H1 (cell line): Measurements from ENCODE around the gene ARID2. TPM values are rescaled to one million over a fixed set of nuclear protein-coding genes. Genes with fewer than 3 reads are reported as not detected.

Experiments used
- CTCF ChIA-PET: fragments of 300-600 bp; sonication (Branson Sonifier 250); formaldehyde crosslinking; loops from one replicate; lab custom pipeline; 2021; ENCODE audit not compliant: partially characterized antibody; lab: Charles Lee
- POLR2A ChIA-PET: fragments of 300-600 bp; sonication (Branson Sonifier 250); formaldehyde crosslinking; loops from one replicate; lab custom pipeline; 2021; ENCODE audit warnings: inconsistent platforms; ENCODE audit not compliant: partially characterized antibody; lab: Charles Lee
- DNase-seq, 2 experiments: peaks; one replicate each; pipeline versions ENCODE4 v3.0.0 to v3.0.0-alpha.2; 2010 to 2022; ENCODE audit warnings: low spot score in 2 of 2, low read depth in 1 of 2, mixed read lengths in 1 of 2
- FAIRE-seq: peaks from 2 replicates; lab custom pipeline; 2011; peaks lifted over from hg19 to GRCh38; lab: Jason Lieb, UNC
- H2AFZ ChIP-seq: 2 replicates; pipeline ENCODE4 v1.8.1; 2012; ENCODE audit warnings: low read length, inconsistent platforms
- H2AK5ac ChIP-seq: 2 replicates; pipeline ENCODE4 v1.6.1; 2013; ENCODE audit warnings: low read depth, low read length
- H2BK120ac ChIP-seq: replicated peaks from 2 replicates; pipeline ENCODE3; 2013; ENCODE audit warnings: low read depth, low read length, inconsistent platforms
- H2BK12ac ChIP-seq: 2 replicates; pipeline ENCODE4 v1.6.1; 2013; ENCODE audit warnings: low read depth, low read length
- H2BK15ac ChIP-seq: 2 replicates; pipeline ENCODE4 v1.6.1; 2013; ENCODE audit warnings: low read length
- H2BK20ac ChIP-seq: 2 replicates; pipeline ENCODE4 v1.6.1; 2013; ENCODE audit warnings: low read length
- H2BK5ac ChIP-seq: 2 replicates; pipeline ENCODE4 v1.6.1; 2013; ENCODE audit warnings: low read depth, low read length
- H3K14ac ChIP-seq: 2 replicates; pipeline ENCODE4 v1.6.1; 2013; ENCODE audit warnings: inconsistent platforms; ENCODE audit not compliant: insufficient read length
- H3K18ac ChIP-seq: 2 replicates; pipeline ENCODE4 v1.6.1; 2013; ENCODE audit warnings: low read length; ENCODE audit errors: extremely low read depth
- H3K23ac ChIP-seq: 2 replicates; pipeline ENCODE4 v1.6.1; 2013; ENCODE audit warnings: inconsistent platforms; ENCODE audit not compliant: insufficient read length
- H3K23me2 ChIP-seq: 2 replicates; pipeline ENCODE4 v1.6.1; 2013; ENCODE audit warnings: low read depth, low read length
- H3K27ac ChIP-seq: 2 replicates; pipeline ENCODE4 v1.6.1; 2011; ENCODE audit warnings: low read depth, low read length, inconsistent platforms
- H3K27me3 ChIP-seq, 4 experiments: replicated peaks in 1 of 4; 1 replicate in 1 of 4; 2 replicates in 3 of 4; pipeline versions ENCODE4 v1.6.1 to v1.8.1; 2011 to 2013; ENCODE audit warnings: low read length in 3 of 4, mild to moderate bottlenecking in 3 of 4, inconsistent platforms in 2 of 4, mixed read lengths in 2 of 4, moderate library complexity in 1 of 4; ENCODE audit not compliant: control insufficient read depth in 3 of 4, insufficient read depth in 3 of 4; ENCODE audit errors: extremely low read depth in 1 of 4
- H3K36me3 ChIP-seq, 4 experiments: 2 replicates each; pipeline versions ENCODE4 v1.6.1 to v1.8.1; 2011 to 2013; ENCODE audit warnings: mild to moderate bottlenecking in 4 of 4, low read length in 3 of 4, moderate library complexity in 2 of 4, control low read depth in 1 of 4, inconsistent platforms in 1 of 4; ENCODE audit not compliant: insufficient read depth in 4 of 4, control insufficient read depth in 2 of 4
- H3K4ac ChIP-seq: replicated peaks from 2 replicates; pipeline ENCODE3; 2013; ENCODE audit warnings: low read length, low read depth, mixed read lengths, inconsistent platforms; ENCODE audit not compliant: insufficient read length
- H3K4me1 ChIP-seq, 4 experiments: replicated peaks in 1 of 4; 1 replicate in 1 of 4; 2 replicates in 3 of 4; pipeline versions ENCODE4 v1.6.1 to v1.8.1; 2011 to 2013; ENCODE audit warnings: low read length in 3 of 4, inconsistent platforms in 2 of 4, mixed read lengths in 1 of 4; ENCODE audit not compliant: insufficient read depth in 4 of 4, control insufficient read depth in 3 of 4
- H3K4me2 ChIP-seq, 2 experiments: 2 replicates each; pipeline versions ENCODE4 v1.6.1 to v1.8.1; 2011 to 2013; ENCODE audit warnings: low read depth in 2 of 2, low read length in 2 of 2, control low read depth in 1 of 2, inconsistent platforms in 1 of 2, mild to moderate bottlenecking in 1 of 2; ENCODE audit not compliant: insufficient read depth in 1 of 2
- H3K4me3 ChIP-seq, 4 experiments: fragments of 200-600, 300-600 bp in 1 of 4; sonication (generic), shearing (Covaris generic), sonication (Bioruptor Twin) in 1 of 4; 2 replicates each; pipeline versions ENCODE4 v1.5.1 to v1.8.1; 2011 to 2016; ENCODE audit warnings: low read length in 4 of 4, low read depth in 3 of 4, control low read depth in 2 of 4, inconsistent platforms in 2 of 4, mild to moderate bottlenecking in 2 of 4, mixed read lengths in 1 of 4, moderate library complexity in 1 of 4; ENCODE audit not compliant: insufficient read depth in 2 of 4; ENCODE audit errors: extremely low read depth in 1 of 4
- H3K56ac ChIP-seq: replicated peaks from 2 replicates; pipeline ENCODE3; 2013; ENCODE audit warnings: low read depth, mild to moderate bottlenecking, mixed read lengths, low read length, inconsistent platforms; ENCODE audit not compliant: insufficient read length
- H3K79me1 ChIP-seq: 2 replicates; pipeline ENCODE4 v1.6.1; 2013; ENCODE audit warnings: low read depth, low read length, control low read depth
- H3K79me2 ChIP-seq, 2 experiments: 2 replicates each; pipeline versions ENCODE4 v1.6.1 to v1.8.1; 2012 to 2013; ENCODE audit warnings: low read length in 2 of 2, mild to moderate bottlenecking in 2 of 2, inconsistent platforms in 1 of 2; ENCODE audit not compliant: insufficient read depth in 2 of 2, control insufficient read depth in 1 of 2
- H3K9ac ChIP-seq, 4 experiments: replicated peaks in 1 of 4; 1 replicate in 1 of 4; 2 replicates in 3 of 4; pipeline versions ENCODE4 v1.6.1 to v1.8.1; 2011 to 2013; ENCODE audit warnings: low read depth in 3 of 4, low read length in 3 of 4, control low read depth in 2 of 4, mild to moderate bottlenecking in 2 of 4, moderate library complexity in 2 of 4, inconsistent platforms in 1 of 4; ENCODE audit errors: extremely low read depth in 1 of 4
- H3K9me3 ChIP-seq, 2 experiments: 2 replicates each; pipeline versions ENCODE4 v1.6.1 to v1.8.1; 2012 to 2013; ENCODE audit warnings: mild to moderate bottlenecking in 2 of 2, moderate library complexity in 2 of 2, control low read depth in 1 of 2, inconsistent platforms in 1 of 2, low read depth in 1 of 2, low read length in 1 of 2, mixed read lengths in 1 of 2; ENCODE audit not compliant: insufficient read depth in 2 of 2
- H4K20me1 ChIP-seq, 2 experiments: replicated peaks in 1 of 2; 2 replicates each; pipeline versions ENCODE3 to v1.8.1; 2011 to 2013; ENCODE audit warnings: inconsistent platforms in 2 of 2, low read length in 2 of 2, mild to moderate bottlenecking in 1 of 2; ENCODE audit not compliant: insufficient read depth in 2 of 2, control insufficient read depth in 1 of 2
- H4K5ac ChIP-seq: 2 replicates; pipeline ENCODE4 v1.6.1; 2013; ENCODE audit warnings: low read length, low read depth, mixed read lengths, inconsistent platforms; ENCODE audit not compliant: insufficient read length
- H4K8ac ChIP-seq: 2 replicates; pipeline ENCODE4 v1.8.0; 2013; ENCODE audit warnings: mild to moderate bottlenecking, moderate library complexity, low read length, inconsistent platforms; ENCODE audit not compliant: insufficient read depth; ENCODE audit errors: extremely low read depth
- H4K91ac ChIP-seq: replicated peaks from 2 replicates; pipeline ENCODE3; 2013; ENCODE audit warnings: low read length, mixed read lengths, inconsistent platforms; ENCODE audit not compliant: insufficient read length
- CBX5 ChIP-seq: fragments of 300-800, 300-1000 bp; sonication (generic); IDR thresholded peaks from 2 replicates; pipeline ENCODE4 v1.7.1; 2016; ENCODE audit warnings: antibody characterized with exemption, low read length, low read depth
- EGR1 ChIP-seq: IDR thresholded peaks from 2 replicates; pipeline ENCODE4 v1.6.1; 2011; ENCODE audit warnings: low read depth, low read length, borderline replicate concordance
- EP300 ChIP-seq, 2 experiments: IDR thresholded peaks; 1 replicate in 1 of 2; 2 replicates in 1 of 2; pipeline ENCODE4 v1.6.1; 2011 to 2012; ENCODE audit warnings: low read depth in 2 of 2, low read length in 2 of 2, mild to moderate bottlenecking in 2 of 2, borderline replicate concordance in 1 of 2, inconsistent platforms in 1 of 2, moderate library complexity in 1 of 2
- EZH2 ChIP-seq: fragments of 200-600 bp; sonication (generic); IDR thresholded peaks from 2 replicates; pipeline ENCODE4 v1.7.1; 2012; ENCODE audit warnings: low read depth, mild to moderate bottlenecking, moderate library complexity, low read length, inconsistent platforms; ENCODE audit not compliant: severe bottlenecking
- GTF2F1 ChIP-seq: IDR thresholded peaks from 2 replicates; pipeline ENCODE4 v1.6.1; 2012; ENCODE audit warnings: low read depth, low read length, improper control_type of control experiment, borderline replicate concordance
- HDAC2 ChIP-seq, 2 experiments: fragments of 300-600 bp in 1 of 2; sonication (generic) in 1 of 2; IDR thresholded peaks; 2 replicates each; pipeline ENCODE4 v1.6.1; 2011 to 2012; ENCODE audit warnings: low read depth in 2 of 2, low read length in 2 of 2, mild to moderate bottlenecking in 2 of 2, moderate library complexity in 2 of 2, borderline replicate concordance in 1 of 2, inconsistent platforms in 1 of 2
- HDAC6 ChIP-seq: IDR thresholded peaks from one replicate; pipeline ENCODE4 v1.7.1; 2012; ENCODE audit warnings: low read depth, mild to moderate bottlenecking, inconsistent platforms, low read length, moderate library complexity
- NANOG ChIP-seq: IDR thresholded peaks from 2 replicates; pipeline ENCODE4 v1.6.1; 2011; ENCODE audit warnings: low read length, low read depth, mild to moderate bottlenecking, inconsistent platforms; ENCODE audit not compliant: insufficient read depth, poor library complexity, severe bottlenecking
- POLR2AphosphoS5 ChIP-seq: IDR thresholded peaks from 2 replicates; pipeline ENCODE4 v1.6.1; 2011; ENCODE audit warnings: low read depth, low read length
- SIX5 ChIP-seq: IDR thresholded peaks from 2 replicates; pipeline ENCODE4 v1.6.1; 2011; ENCODE audit warnings: mild to moderate bottlenecking, low read depth, low read length
- TAF1 ChIP-seq: IDR thresholded peaks from 2 replicates; pipeline ENCODE4 v1.6.1; 2011; ENCODE audit warnings: mild to moderate bottlenecking, low read depth, low read length
- WGBS, 2 experiments: shearing (Covaris generic) in 1 of 2; methylation state at CpG; one replicate each; pipeline versions ENCODE4 v1.1.6 to v1.1.7; 2013 to 2015; ENCODE audit warnings: low lambda C conversion rate in 2 of 2, mixed read lengths in 2 of 2, inconsistent platforms in 1 of 2, low coverage in 1 of 2, missing lambda C conversion rate in 1 of 2; ENCODE audit not compliant: insufficient replicate concordance in 2 of 2, insufficient coverage in 1 of 2, insufficient read length in 1 of 2; ENCODE audit errors: extremely low coverage in 1 of 2, missing lambda C conversion rate in 1 of 2; 5-methylcytosine and 5-hydroxymethylcytosine counted together
- polyA plus RNA-seq, 7 experiments: library from polyadenylated mRNA; depleted of rRNA in 3 of 7; stranded (reverse) in 5 of 7; unstranded in 2 of 7; fragments of >200 nt in 5 of 7; fragments of 200-250 nt in 2 of 7; gene quantifications; 1 replicate in 5 of 7; 2 replicates in 1 of 7; 4 replicates in 1 of 7; pipeline versions ENCODE4 v1.2.1 to v1.2.3, GENCODE V29; 2011 to 2013; ENCODE audit warnings: missing spikeins in 2 of 7, mixed read lengths in 2 of 7
- total RNA-seq: library from RNA; stranded (reverse); fragmentation: NEBNext Ultra II Directional; extraction: Animal tissue kit (Norgen Biotek cat#: 25700); gene quantifications from 2 replicates; pipeline ENCODE4 v1.2.1, GENCODE V29; 2021

The ARID2 gene
- total and polyA plus RNA-seq, 2 of the 8 experiments (the other 6 are each of a cell fraction or from before 2014, with no cell fraction given): 32.0 to 45.2 TPM

DNA sequence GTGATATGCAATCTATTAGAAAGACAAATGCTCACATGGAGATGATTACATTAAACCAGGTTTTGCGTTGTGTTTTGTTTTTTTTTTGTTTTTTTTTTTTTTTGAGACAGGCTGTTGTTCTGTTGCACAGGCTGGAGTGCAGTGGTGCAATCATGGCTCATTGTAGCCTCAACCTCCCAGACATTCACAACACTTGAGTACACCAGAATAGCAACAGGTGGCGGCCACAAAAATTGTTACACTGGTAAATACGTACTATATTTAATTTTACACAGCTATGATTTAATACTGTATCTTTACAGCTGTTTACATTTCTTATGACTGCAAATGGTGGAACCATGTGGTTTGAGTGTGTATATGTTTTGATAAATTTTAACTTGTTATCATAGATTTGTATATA is 200.9 kb downstream of the ARID2 start:
- H3K36me3 ChIP-seq: peaks cover 0 to 50% (median 21%) of the 10 kb centered on the region in 4 experiments; a peak in 6 of 8 replicates
- H2BK120ac ChIP-seq: no peak overlapping the region
- DNase-seq (no peak), FAIRE-seq (no peak)
- no peak overlapping the region for H3K18ac ChIP-seq
- H3K4me2 ChIP-seq: no peak overlapping the region
- 91% methylated on average over 3 of the region's 3 CpGs; no CpG with 5 or more reads in 1 of the 2 experiments for WGBS, 2 experiments
- no peaks in the 10 kb centered on the region for H3K9me3 ChIP-seq
- no peak overlapping the region for H3K4me3 ChIP-seq
- H2AFZ ChIP-seq: no peak overlapping the region
- no peak overlapping the region for H2BK12ac ChIP-seq
- H2BK20ac ChIP-seq: no peak overlapping the region
- H3K23me2 ChIP-seq: no peaks in the 10 kb centered on the region
- CTCF ChIA-PET: no interaction called here
- H4K5ac ChIP-seq: no peak overlapping the region
- no peak overlapping the region for H3K27ac ChIP-seq
- H3K23ac ChIP-seq: no peak overlapping the region
- H2BK5ac ChIP-seq: no peak overlapping the region
- H3K9ac ChIP-seq: no peak overlapping the region
- POLR2A ChIA-PET: no interaction called here
- no peak overlapping the region for H3K14ac ChIP-seq
- H3K27me3 ChIP-seq: no peaks in the 10 kb centered on the region
- no peak overlapping the region for H2BK15ac ChIP-seq
- H3K79me2 ChIP-seq: no peaks in the 10 kb centered on the region
- no peak overlapping the region for H2AK5ac ChIP-seq
- no peak overlapping the region for H3K56ac ChIP-seq
- H4K91ac ChIP-seq: no peak overlapping the region
- H4K20me1 ChIP-seq: no peaks in the 10 kb centered on the region
- no peak overlapping the region for H4K8ac ChIP-seq
- H3K4me1 ChIP-seq: no peaks in the 10 kb centered on the region
- no peaks in the 10 kb centered on the region for H3K79me1 ChIP-seq
- no peak overlapping the region for H3K4ac ChIP-seq
- TF ChIP-seq NANOG (no peak), GTF2F1 (no peak), EP300 (IDR thresholded peaks at IDR 0.05; ENCODE audit: borderline replicate concordance in 1 of 2, low read depth in 2 of 2, low read length in 2 of 2) (no peak), POLR2AphosphoS5 (no peak), EGR1 (no peak), EZH2 (no peak), TAF1 (no peak), SIX5 (no peak), HDAC2 (IDR thresholded peaks at IDR 0.05; ENCODE audit: borderline replicate concordance in 1 of 2, low read depth in 2 of 2, low read length in 2 of 2) (no peak), CBX5 (no peak), HDAC6 (no peak)
